ENCODE results near the gene SLC27A4.

The SLC27A4 gene

GRCh38 chr9:128365525-128365924 is 25.2 kb downstream of the SLC27A4 start:
- no peak for DNase-seq (ENCODE audit: low read depth)

- DNase-seq (ENCODE audit: low read depth) = no peak
Measured at GRCh38 chr9:128369024-128369706, 28.8 kb downstream of the SLC27A4 start.

GRCh38 chr9:128370367-128370751 is 30.0 kb downstream of the SLC27A4 start:
- no peak for DNase-seq (ENCODE audit: low read depth)

- DNase-seq (ENCODE audit: low read depth) = peak; percentile 96
Measured at GRCh38 chr9:128370752-128371629, 30.7 kb downstream of the SLC27A4 start, which contains the start of gene URM1. TSS of gene URM1 (plus strand) at chr9:128371374. CDS start at chr9:128371381, 7 bp downstream.

GRCh38 chr9:128371630-128372117 is 31.3 kb downstream of the SLC27A4 start:
- DNase-seq (ENCODE audit: low read depth) = no peak

- no peak for DNase-seq (ENCODE audit: low read depth)
Measured at GRCh38 chr9:128372188-128372641, 31.9 kb downstream of the SLC27A4 start.

GRCh38 chr9:128372784-128373183 is 32.5 kb downstream of the SLC27A4 start:
- DNase-seq (ENCODE audit: low read depth) = no peak

GRCh38 chr9:128374221-128374675 is 33.9 kb downstream of the SLC27A4 start:
- no peak for DNase-seq (ENCODE audit: low read depth)

GRCh38 chr9:128375865-128376264 is 35.5 kb downstream of the SLC27A4 start:
- no peak for DNase-seq (ENCODE audit: low read depth)

- DNase-seq (ENCODE audit: low read depth) = no peak
Measured at GRCh38 chr9:128382261-128382660, 41.9 kb downstream of the SLC27A4 start.

- no peak for DNase-seq (ENCODE audit: low read depth)
Measured at GRCh38 chr9:128383007-128383753, 42.9 kb downstream of the SLC27A4 start.

- no peak for DNase-seq (ENCODE audit: low read depth)
Measured at GRCh38 chr9:128383791-128384190, 43.5 kb downstream of the SLC27A4 start.

GRCh38 chr9:128384801-128385495 is 44.6 kb downstream of the SLC27A4 start:
- DNase-seq (ENCODE audit: low read depth) = no peak

- no peak for DNase-seq (ENCODE audit: low read depth)
Measured at GRCh38 chr9:128385496-128386460, 45.5 kb downstream of the SLC27A4 start.

GRCh38 chr9:128388150-128388549 is 47.8 kb downstream of the SLC27A4 start:
- DNase-seq (ENCODE audit: low read depth) = no peak

- DNase-seq (ENCODE audit: low read depth) = no peak
Measured at GRCh38 chr9:128389395-128390149, 49.2 kb downstream of the SLC27A4 start.

- DNase-seq (ENCODE audit: low read depth) = no peak
Measured at GRCh38 chr9:128390150-128390812, 50.0 kb downstream of the SLC27A4 start.

- no peak for DNase-seq (ENCODE audit: low read depth)
Measured at GRCh38 chr9:128390813-128391711, 50.7 kb downstream of the SLC27A4 start.

Data from activated T-helper 9 cell treated with anti-CD3 and anti-CD28 coated beads, Interleukin-2, amount 50 U/mL, for 16 hours (primary cell).